A673 (cell line): ENCODE data around the gene ZNF135.

Experiments
- EZH2 ChIP-seq: fragments of 200-600 bp; sonication (generic); IDR thresholded peaks from 2 replicates; pipeline ENCODE4 v1.6.1; 2017; ENCODE audit warnings: borderline replicate concordance, low read depth, mild to moderate bottlenecking, mixed read lengths, antibody characterized with exemption, low read length; ENCODE audit not compliant: poor library complexity, severe bottlenecking
- TF ChIP-seq, protein P1 (sequence below): fragments of 300-800, 200-600 bp; sonication (generic); conservative IDR thresholded peaks from 2 replicates; pipeline ENCODE4 v1.5.1; 2017; ENCODE audit warnings: low read depth, mild to moderate bottlenecking, antibody characterized with exemption, low read length, moderate library complexity, mixed read lengths

GRCh38 chr19:58024661-58025060, 34.4 kb upstream of the ZNF135 start:
- TF ChIP-seq, protein P1, sequence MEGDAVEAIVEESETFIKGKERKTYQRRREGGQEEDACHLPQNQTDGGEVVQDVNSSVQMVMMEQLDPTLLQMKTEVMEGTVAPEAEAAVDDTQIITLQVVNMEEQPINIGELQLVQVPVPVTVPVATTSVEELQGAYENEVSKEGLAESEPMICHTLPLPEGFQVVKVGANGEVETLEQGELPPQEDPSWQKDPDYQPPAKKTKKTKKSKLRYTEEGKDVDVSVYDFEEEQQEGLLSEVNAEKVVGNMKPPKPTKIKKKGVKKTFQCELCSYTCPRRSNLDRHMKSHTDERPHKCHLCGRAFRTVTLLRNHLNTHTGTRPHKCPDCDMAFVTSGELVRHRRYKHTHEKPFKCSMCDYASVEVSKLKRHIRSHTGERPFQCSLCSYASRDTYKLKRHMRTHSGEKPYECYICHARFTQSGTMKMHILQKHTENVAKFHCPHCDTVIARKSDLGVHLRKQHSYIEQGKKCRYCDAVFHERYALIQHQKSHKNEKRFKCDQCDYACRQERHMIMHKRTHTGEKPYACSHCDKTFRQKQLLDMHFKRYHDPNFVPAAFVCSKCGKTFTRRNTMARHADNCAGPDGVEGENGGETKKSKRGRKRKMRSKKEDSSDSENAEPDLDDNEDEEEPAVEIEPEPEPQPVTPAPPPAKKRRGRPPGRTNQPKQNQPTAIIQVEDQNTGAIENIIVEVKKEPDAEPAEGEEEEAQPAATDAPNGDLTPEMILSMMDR = no peak
- TF ChIP-seq EZH2 = no peak
